GM12892 (cell line): ENCODE measurements around the gene ITGB7.
"Not testable (repeated sequence)": the region's sequence is repeated elsewhere in the genome, so short reads cannot be mapped to it uniquely, and the experiment has no call there.

Experiments
- DNase-seq: peaks from one replicate; pipeline ENCODE4 v3.0.0; 2011; ENCODE audit not compliant: insufficient read length
- FAIRE-seq: peaks from 2 replicates; lab custom pipeline; 2011; peaks lifted over from hg19 to GRCh38; lab: Jason Lieb, UNC
- POLR2A ChIP-seq: IDR thresholded peaks from 2 replicates; pipeline ENCODE4 v1.6.1; 2011; ENCODE audit warnings: low read depth, low read length, control low read depth
- POLR2AphosphoS5 ChIP-seq: IDR thresholded peaks from 2 replicates; pipeline ENCODE4 v1.6.1; 2011; ENCODE audit warnings: low read depth, low read length, control low read depth
- TAF1 ChIP-seq: IDR thresholded peaks from 2 replicates; pipeline ENCODE4 v1.6.1; 2011; ENCODE audit warnings: low read depth, mild to moderate bottlenecking, control low read depth, low read length, borderline replicate concordance

The ITGB7 gene

DNA sequence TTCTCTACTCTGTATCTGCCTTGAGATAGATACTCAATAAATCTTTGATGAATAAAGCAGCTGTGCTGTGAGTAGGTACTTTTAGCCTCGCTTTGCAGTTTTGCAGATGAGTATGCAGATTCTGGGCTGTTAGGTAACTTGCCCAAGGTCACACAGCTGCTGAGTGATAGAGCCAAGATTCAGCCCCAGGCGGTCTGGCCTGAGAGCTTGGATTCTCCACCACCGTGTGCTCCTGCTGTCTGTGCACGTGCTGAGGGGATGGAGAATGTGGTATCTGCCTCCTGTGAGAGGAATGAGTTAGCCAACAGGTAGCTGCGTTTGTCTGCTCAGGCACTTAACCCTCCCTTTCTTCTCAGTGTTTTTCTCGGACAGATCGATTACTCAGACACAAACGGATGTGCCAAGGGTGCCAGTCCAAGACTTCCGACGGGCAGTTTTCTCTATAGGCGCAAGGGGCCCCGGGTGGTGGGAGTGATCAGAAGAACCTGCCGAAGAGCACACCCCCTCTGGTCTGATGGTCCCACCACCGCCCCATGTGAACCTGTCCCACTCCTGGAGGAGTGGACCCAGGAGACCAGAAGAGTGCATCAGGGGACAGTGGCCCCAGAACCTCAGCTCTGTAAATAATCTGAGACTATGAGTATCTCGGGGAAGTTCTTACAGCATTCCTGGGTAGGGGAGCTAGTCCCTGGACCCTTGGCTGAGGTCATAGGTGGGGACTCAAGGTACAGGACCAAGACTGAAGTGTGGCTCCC is 19.7 kb downstream of the ITGB7 start:
- no peak for TF ChIP-seq POLR2A
- no peak for TF ChIP-seq TAF1
- TF ChIP-seq POLR2AphosphoS5: peak; percentile 35; the same call in 1 of the 2 replicates
- DNase-seq: no peak
- FAIRE-seq: no peak

DNA sequence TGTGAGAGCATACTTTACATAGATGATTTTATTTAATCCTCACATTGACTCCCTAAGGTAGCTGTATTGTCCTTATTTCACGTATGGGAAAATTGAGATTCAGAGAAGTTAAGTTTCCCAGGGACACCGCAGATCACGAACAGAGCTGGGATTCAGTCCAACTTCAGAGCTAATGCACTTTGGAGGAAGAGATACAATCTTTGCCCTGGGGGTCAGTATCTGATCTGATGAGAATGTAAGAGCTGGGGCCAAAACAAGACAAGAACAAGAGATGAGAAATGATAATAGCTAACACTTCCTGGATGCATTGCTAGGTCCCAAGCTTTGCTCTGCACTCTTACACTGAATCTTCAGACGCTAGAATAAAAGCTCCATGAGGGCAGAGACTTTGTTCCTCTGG is 20.3 kb downstream of the ITGB7 start:
- no peak for FAIRE-seq
- TF ChIP-seq POLR2AphosphoS5 (no peak), POLR2A (no peak), TAF1 (no peak)
- DNase-seq: no peak

GRCh38 chr12:53185582-53186153 is 21.4 kb downstream of the ITGB7 start:
- DNase-seq: no peak
- TF ChIP-seq POLR2AphosphoS5: no peak
- TF ChIP-seq POLR2A: no peak
- no peak for TF ChIP-seq TAF1
- FAIRE-seq: no peak

DNA sequence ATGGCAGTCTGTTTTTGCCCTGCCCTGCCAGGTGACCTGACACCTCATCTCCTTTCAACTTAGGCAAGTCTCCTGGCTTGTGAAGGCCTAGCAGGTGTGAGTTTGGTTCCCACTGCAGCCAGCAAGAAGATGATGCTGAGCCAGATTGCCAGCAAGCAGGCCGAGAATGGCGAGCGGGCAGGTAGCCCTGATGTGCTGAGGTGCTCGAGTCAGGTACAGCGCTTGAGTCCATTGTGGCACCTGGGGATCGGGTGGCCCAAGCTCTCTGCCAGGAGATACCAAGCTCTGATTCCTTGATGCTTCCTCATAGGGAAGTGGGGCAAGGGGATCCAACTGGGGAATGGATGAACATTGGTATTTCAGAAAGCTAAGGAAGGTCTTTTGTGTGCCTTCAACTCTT is 22.2 kb downstream of the ITGB7 start:
- FAIRE-seq (no peak), DNase-seq (no peak)
- TF ChIP-seq POLR2A: 0 out of 2 replicates have a peak, but pooled peaks have one; percentile 3
- TF ChIP-seq POLR2AphosphoS5: 0 out of 2 replicates have a peak, but pooled peaks have one; percentile 14
- TF ChIP-seq TAF1: no peak

- DNase-seq (no peak), FAIRE-seq (no peak)
- TF ChIP-seq POLR2A (no peak), POLR2AphosphoS5 (no peak), TAF1 (no peak)
These were observed 24.1 kb downstream of the ITGB7 start for GRCh38 chr12:53182903-53183302.

- TF ChIP-seq POLR2A (no peak), POLR2AphosphoS5 (no peak), TAF1 (no peak)
- DNase-seq: no peak
- no peak for FAIRE-seq
These were observed 25.1 kb downstream of the ITGB7 start for GRCh38 chr12:53181935-53182334.

GRCh38 chr12:53180931-53181645 is 26.0 kb downstream of the ITGB7 start:
- FAIRE-seq (no peak), DNase-seq (peak; percentile 92)
- TF ChIP-seq TAF1 (no peak), POLR2AphosphoS5 (no peak), POLR2A (no peak; the same call in 1 of the 2 replicates)

- FAIRE-seq (peak; percentile 97), DNase-seq (peak; percentile 98)
- TF ChIP-seq POLR2AphosphoS5 (peak; percentile 70; the same call in 1 of the 2 replicates), POLR2A (peak; percentile 83), TAF1 (peak; percentile 61)
These were observed 26.7 kb downstream of the ITGB7 start, which contains the start of the genes CSAD and ZNF740 for GRCh38 chr12:53180220-53180930. TSS of gene CSAD (minus strand) at chr12:53180925. CDS start at chr12:53173470, 7,455 bp downstream. TSS of gene ZNF740 (plus strand) at chr12:53180722. CDS start at chr12:53181984, 1,262 bp downstream.

- FAIRE-seq (no peak), DNase-seq (no peak)
- no peak for TF ChIP-seq POLR2A
- TF ChIP-seq POLR2AphosphoS5: no peak
- no peak for TF ChIP-seq TAF1
These were observed 27.3 kb downstream of the ITGB7 start for GRCh38 chr12:53179687-53180219.

DNA sequence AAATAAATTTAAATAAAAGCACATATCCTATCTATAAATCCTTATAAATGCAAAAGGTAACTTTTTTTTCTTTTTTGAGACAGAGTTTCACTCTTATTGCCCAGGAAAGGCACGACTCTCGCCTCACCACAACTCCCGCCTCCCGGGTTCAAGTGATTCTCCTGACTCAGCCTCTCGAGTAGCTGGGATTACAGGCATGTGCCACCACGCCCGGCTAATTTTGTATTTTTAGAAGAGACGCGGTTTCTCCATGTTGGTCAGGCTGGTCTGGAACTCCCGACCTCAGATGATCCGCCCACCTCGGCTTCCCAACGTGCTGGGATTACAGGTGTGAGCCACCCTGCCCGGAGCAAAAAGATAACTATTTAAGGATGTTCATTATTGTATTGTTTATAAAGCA is 28.2 kb downstream of the ITGB7 start:
- not testable (repeated sequence) for DNase-seq, FAIRE-seq

GRCh38 chr12:53177447-53177846 is 29.6 kb downstream of the ITGB7 start:
- FAIRE-seq, DNase-seq: not testable (repeated sequence)
